ENCODE measurements around the gene MTAP.

MTAP gene
- total RNA-seq = 24.4 to 28.7 reads per million in 2 donors

- peak; percentile 46 for DNase-seq
Observed at GRCh38 chr9:21802418-21803000, at the start of gene MTAP. TSS of gene MTAP (plus strand) at chr9:21802636. CDS start at chr9:21802749, 113 bp downstream.

- no peak for DNase-seq
Observed at GRCh38 chr9:21753523-21753922, 48.9 kb upstream of the MTAP start.

- no peak for DNase-seq
Observed at GRCh38 chr9:21754741-21755140, 47.7 kb upstream of the MTAP start.

GRCh38 chr9:21758540-21758939 is 43.9 kb upstream of the MTAP start:
- DNase-seq = no peak

GRCh38 chr9:21761309-21761901 is 41.0 kb upstream of the MTAP start:
- no peak for DNase-seq

- DNase-seq = no peak
Observed at GRCh38 chr9:21762064-21762463, 40.4 kb upstream of the MTAP start.

- DNase-seq = no peak
Observed at GRCh38 chr9:21764846-21765245, 37.6 kb upstream of the MTAP start.

GRCh38 chr9:21766096-21766495 is 36.3 kb upstream of the MTAP start:
- DNase-seq = no peak

- no peak for DNase-seq
Observed at GRCh38 chr9:21770871-21771560, 31.4 kb upstream of the MTAP start.

GRCh38 chr9:21777701-21778100 is 24.7 kb upstream of the MTAP start:
- no peak for DNase-seq

GRCh38 chr9:21778304-21778703 is 24.1 kb upstream of the MTAP start:
- DNase-seq = no peak

- no peak for DNase-seq
Observed at GRCh38 chr9:21779397-21779796, 23.0 kb upstream of the MTAP start.

- no peak for DNase-seq
Observed at GRCh38 chr9:21781656-21782055, 20.8 kb upstream of the MTAP start.

GRCh38 chr9:21782205-21782604 is 20.2 kb upstream of the MTAP start:
- no peak for DNase-seq

GRCh38 chr9:21788752-21789151 is 13.7 kb upstream of the MTAP start:
- no peak for DNase-seq

- DNase-seq = no peak
Observed at GRCh38 chr9:21789541-21790037, 12.8 kb upstream of the MTAP start.

GRCh38 chr9:21795483-21795882 is 7.0 kb upstream of the MTAP start:
- no peak for DNase-seq

GRCh38 chr9:21796768-21797167 is 5.7 kb upstream of the MTAP start:
- no peak for DNase-seq

GRCh38 chr9:21800931-21801682 is 1.3 kb upstream of the MTAP start:
- DNase-seq = no peak

GRCh38 chr9:21801683-21802417 is 586 bp upstream of the MTAP start:
- DNase-seq = peak; percentile 13

- no peak for DNase-seq
Observed at GRCh38 chr9:21803649-21804048, 1.2 kb downstream of the MTAP start.

- no peak for DNase-seq
Observed at GRCh38 chr9:21804331-21804730, 1.9 kb downstream of the MTAP start.

- no peak for DNase-seq
Observed at GRCh38 chr9:21804791-21805190, 2.4 kb downstream of the MTAP start.

Measured in activated gamma-delta T cell (primary cell).